Measurements from ENCODE around the gene UGGT2. TPM values are rescaled to one million over a fixed set of nuclear protein-coding genes. Genes with fewer than 3 reads are reported as not detected.

The UGGT2 gene
- total and polyA plus RNA-seq, 9 of the 15 experiments (the other 6 are each of a cell fraction or from before 2014, with no cell fraction given): 3.5 to 24.5 (median 18.3) TPM

GRCh38 chr13:95956589-95957148 is 96.5 kb downstream of the UGGT2 start (continued):
- TF ChIP-seq THAP12 (CRISPR knock-in tag; IDR thresholded peaks at IDR 0.05): no peak
- TF ChIP-seq HDAC3 (IDR thresholded peaks at IDR 0.05; ENCODE audit: borderline replicate concordance, partially characterized antibody): no peak
- TF ChIP-seq CEBPB (tag; IDR thresholded peaks at IDR 0.05): 0 out of 2 replicates have a peak, but pooled peaks have one; percentile 13
- peak; percentile 90 for TF ChIP-seq PKNOX1 (IDR thresholded peaks at IDR 0.05)
- TF ChIP-seq PHF21A (IDR thresholded peaks at IDR 0.05; ENCODE audit: borderline replicate concordance, low read depth): no peak
- TF ChIP-seq PTTG1 (tag; IDR thresholded peaks at IDR 0.05; ENCODE audit: low read depth): no peak
- no peak for TF ChIP-seq DEAF1 (CRISPR knock-in tag; IDR thresholded peaks at IDR 0.05)
- no peak for TF ChIP-seq ATF6 (CRISPR knock-in tag; IDR thresholded peaks at IDR 0.05)
- no peak for TF ChIP-seq TCF15 (CRISPR knock-in tag; IDR thresholded peaks at IDR 0.05)
- no peak for TF ChIP-seq SMAD2 (IDR thresholded peaks at IDR 0.05; ENCODE audit: low read depth, low read length)
- no peak for TF ChIP-seq HDAC1 (IDR thresholded peaks at IDR 0.05)
- TF ChIP-seq TGIF2 (CRISPR knock-in tag; IDR thresholded peaks at IDR 0.05): no peak
- TF ChIP-seq HMGXB4 (CRISPR knock-in tag; IDR thresholded peaks at IDR 0.05): no peak
- TF ChIP-seq ELF4 (CRISPR knock-in tag; IDR thresholded peaks at IDR 0.05): no peak
- TF ChIP-seq ELK1 (CRISPR knock-in tag; IDR thresholded peaks at IDR 0.05): no peak
